HepG2 (cell line): Measurements from ENCODE around the gene C1QL4. TPM values are rescaled to one million over a fixed set of nuclear protein-coding genes. Genes with fewer than 3 reads are reported as not detected.

Source experiments
- BRD4 ChIP-seq: sonication (generic); formaldehyde crosslinking; IDR thresholded peaks from 2 replicates; pipeline ENCODE4 v1.4.0; 2020; ENCODE audit warnings: missing genetic modification reagents
- FOXP4 ChIP-seq: sonication (generic); formaldehyde crosslinking; IDR thresholded peaks from 2 replicates; pipeline ENCODE4 v1.4.0; 2020; ENCODE audit warnings: missing genetic modification reagents
- TBX2 ChIP-seq: sonication (generic); formaldehyde crosslinking; IDR thresholded peaks from 2 replicates; pipeline ENCODE4 v1.5.0; 2020; ENCODE audit warnings: missing genetic modification reagents, mild to moderate bottlenecking, borderline replicate concordance
- TCF12 ChIP-seq, 2 experiments: fragments of 450-650 bp in 1 of 2; sonication (generic) in 1 of 2; formaldehyde crosslinking in 1 of 2; IDR thresholded peaks; 2 replicates each; pipeline versions ENCODE4 v1.6.1 to v1.8.0; 2017 to 2022; ENCODE audit warnings: antibody characterized with exemption in 1 of 2, mild to moderate bottlenecking in 1 of 2, missing genetic modification reagents in 1 of 2, moderate library complexity in 1 of 2
- polyA plus RNA-seq, 8 experiments: library from polyadenylated mRNA; depleted of rRNA in 3 of 8; stranded (reverse) in 7 of 8; unstranded in 1 of 8; fragments of >200 nt; fragmentation: Illumina TruSeq in 4 of 8; extraction: Trizol in 4 of 8; gene quantifications; 2 replicates each; pipeline versions ENCODE4 v1.2.1 to v1.2.3, GENCODE V29; 2011 to 2016; ENCODE audit warnings: low read depth in 4 of 8, missing spikeins in 1 of 8, mixed read lengths in 1 of 8; ENCODE audit not compliant: insufficient read depth in 1 of 8
- total RNA-seq, 5 experiments: library from RNA; depleted of rRNA; stranded (reverse); fragments of >200 nt; fragmentation: Illumina TruSeq; extraction: Trizol; gene quantifications; 2 replicates each; pipeline ENCODE4 v1.2.3, GENCODE V29; 2016; ENCODE audit warnings: low read depth in 1 of 5
- TF ChIP-seq, protein P1 (sequence below): IDR thresholded peaks from 2 replicates; pipeline ENCODE4 v1.4.0; 2020; ENCODE audit warnings: mild to moderate bottlenecking, missing genetic modification reagents
- TF ChIP-seq, protein P2 (sequence below): sonication (generic); formaldehyde crosslinking; IDR thresholded peaks from 2 replicates; pipeline ENCODE4 v1.8.1; 2023; ENCODE audit warnings: mild to moderate bottlenecking, missing genetic modification reagents

Gene C1QL4
- total and polyA plus RNA-seq, 2 of the 13 experiments (the other 11 are each of a cell fraction or from before 2014, with no cell fraction given), result 0.03 TPM; not detected in 1

DNA sequence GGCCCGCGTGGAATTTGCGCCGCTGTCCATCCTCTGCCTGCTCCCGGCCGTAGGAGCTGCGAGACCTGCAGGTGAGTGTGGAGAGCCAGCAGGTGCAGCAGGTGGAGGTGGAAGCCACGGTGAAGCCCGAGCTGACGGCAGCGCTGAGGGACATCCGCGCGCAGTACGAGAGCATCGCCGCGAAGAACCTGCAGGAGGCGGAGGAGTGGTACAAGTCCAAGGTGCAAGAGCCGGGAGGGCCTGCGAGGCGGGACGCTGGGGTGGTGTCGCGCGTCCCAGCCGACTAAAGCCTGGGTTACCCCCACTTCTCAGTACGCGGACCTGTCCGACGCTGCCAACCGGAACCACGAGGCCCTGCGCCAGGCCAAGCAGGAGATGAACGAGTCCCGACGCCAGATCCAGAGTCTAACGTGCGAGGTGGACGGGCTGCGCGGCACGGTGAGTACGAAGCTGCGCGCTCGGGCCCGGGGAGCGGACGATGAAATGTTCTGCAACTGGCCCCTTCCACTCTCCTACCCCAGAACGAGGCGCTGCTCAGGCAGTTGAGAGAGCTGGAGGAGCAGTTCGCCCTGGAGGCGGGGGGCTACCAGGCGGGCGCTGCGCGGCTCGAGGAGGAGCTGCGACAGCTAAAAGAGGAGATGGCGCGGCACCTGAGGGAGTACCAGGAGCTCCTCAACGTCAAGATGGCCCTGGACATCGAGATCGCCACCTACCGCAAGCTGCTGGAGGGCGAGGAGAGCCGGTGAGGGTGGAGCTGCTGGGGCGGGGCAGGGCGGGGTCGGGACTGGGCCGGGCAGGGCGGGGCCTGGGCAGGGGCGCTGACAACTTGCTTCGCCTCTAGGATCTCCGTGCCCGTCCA, 39.9 kb downstream of the C1QL4 start (continued):
- TF ChIP-seq, protein P1, sequence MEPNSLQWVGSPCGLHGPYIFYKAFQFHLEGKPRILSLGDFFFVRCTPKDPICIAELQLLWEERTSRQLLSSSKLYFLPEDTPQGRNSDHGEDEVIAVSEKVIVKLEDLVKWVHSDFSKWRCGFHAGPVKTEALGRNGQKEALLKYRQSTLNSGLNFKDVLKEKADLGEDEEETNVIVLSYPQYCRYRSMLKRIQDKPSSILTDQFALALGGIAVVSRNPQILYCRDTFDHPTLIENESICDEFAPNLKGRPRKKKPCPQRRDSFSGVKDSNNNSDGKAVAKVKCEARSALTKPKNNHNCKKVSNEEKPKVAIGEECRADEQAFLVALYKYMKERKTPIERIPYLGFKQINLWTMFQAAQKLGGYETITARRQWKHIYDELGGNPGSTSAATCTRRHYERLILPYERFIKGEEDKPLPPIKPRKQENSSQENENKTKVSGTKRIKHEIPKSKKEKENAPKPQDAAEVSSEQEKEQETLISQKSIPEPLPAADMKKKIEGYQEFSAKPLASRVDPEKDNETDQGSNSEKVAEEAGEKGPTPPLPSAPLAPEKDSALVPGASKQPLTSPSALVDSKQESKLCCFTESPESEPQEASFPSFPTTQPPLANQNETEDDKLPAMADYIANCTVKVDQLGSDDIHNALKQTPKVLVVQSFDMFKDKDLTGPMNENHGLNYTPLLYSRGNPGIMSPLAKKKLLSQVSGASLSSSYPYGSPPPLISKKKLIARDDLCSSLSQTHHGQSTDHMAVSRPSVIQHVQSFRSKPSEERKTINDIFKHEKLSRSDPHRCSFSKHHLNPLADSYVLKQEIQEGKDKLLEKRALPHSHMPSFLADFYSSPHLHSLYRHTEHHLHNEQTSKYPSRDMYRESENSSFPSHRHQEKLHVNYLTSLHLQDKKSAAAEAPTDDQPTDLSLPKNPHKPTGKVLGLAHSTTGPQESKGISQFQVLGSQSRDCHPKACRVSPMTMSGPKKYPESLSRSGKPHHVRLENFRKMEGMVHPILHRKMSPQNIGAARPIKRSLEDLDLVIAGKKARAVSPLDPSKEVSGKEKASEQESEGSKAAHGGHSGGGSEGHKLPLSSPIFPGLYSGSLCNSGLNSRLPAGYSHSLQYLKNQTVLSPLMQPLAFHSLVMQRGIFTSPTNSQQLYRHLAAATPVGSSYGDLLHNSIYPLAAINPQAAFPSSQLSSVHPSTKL, result no peak
- TF ChIP-seq, protein P2, sequence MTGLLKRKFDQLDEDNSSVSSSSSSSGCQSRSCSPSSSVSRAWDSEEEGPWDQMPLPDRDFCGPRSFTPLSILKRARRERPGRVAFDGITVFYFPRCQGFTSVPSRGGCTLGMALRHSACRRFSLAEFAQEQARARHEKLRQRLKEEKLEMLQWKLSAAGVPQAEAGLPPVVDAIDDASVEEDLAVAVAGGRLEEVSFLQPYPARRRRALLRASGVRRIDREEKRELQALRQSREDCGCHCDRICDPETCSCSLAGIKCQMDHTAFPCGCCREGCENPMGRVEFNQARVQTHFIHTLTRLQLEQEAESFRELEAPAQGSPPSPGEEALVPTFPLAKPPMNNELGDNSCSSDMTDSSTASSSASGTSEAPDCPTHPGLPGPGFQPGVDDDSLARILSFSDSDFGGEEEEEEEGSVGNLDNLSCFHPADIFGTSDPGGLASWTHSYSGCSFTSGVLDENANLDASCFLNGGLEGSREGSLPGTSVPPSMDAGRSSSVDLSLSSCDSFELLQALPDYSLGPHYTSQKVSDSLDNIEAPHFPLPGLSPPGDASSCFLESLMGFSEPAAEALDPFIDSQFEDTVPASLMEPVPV, result no peak
- TF ChIP-seq BRD4, result no peak
- TF ChIP-seq FOXP4 (CRISPR knock-in tag), result no peak
- no peak for TF ChIP-seq TBX2 (CRISPR knock-in tag)
- no peak for TF ChIP-seq TCF12 (IDR thresholded peaks at IDR 0.05)
- no peak for TF ChIP-seq TCF12 (CRISPR knock-in tag; IDR thresholded peaks at IDR 0.05)
- TF ChIP-seq, all 625 proteins: peak for 26
